ENCODE data around the gene TANGO2.

GRCh38 chr22:20099099-20099711, 78.3 kb downstream of the TANGO2 start:
- no peak for TF ChIP-seq CTCF (IDR thresholded peaks at IDR 0.05)
- no peak for TF ChIP-seq POLR2A (IDR thresholded peaks at IDR 0.05)

All from adrenal gland (tissue), 5 donors.